GM23338 (cell line): ENCODE measurements around the gene NXN.

ENCODE experiments used
- CTCF ChIP-seq, 2 experiments: fragments of 200-600 bp in 1 of 2; sonication (generic) in 1 of 2; conservative IDR thresholded peaks; 2 replicates each; pipeline versions ENCODE4 v1.5.1 to v1.6.1; 2016 to 2017; ENCODE audit warnings: antibody characterized with exemption in 2 of 2, low read depth in 2 of 2, mild to moderate bottlenecking in 2 of 2, moderate library complexity in 1 of 2
- EZH2 ChIP-seq: fragments of 200-600 bp; sonication (generic); IDR thresholded peaks from one replicate; pipeline ENCODE4 v1.8.0; 2017; ENCODE audit warnings: antibody characterized with exemption, mild to moderate bottlenecking, low read depth; ENCODE audit not compliant: unreplicated experiment
- EZH2phosphoT487 ChIP-seq: fragments of 200-600 bp; sonication (generic); IDR thresholded peaks from one replicate; pipeline ENCODE4 v1.8.1; 2018; ENCODE audit warnings: antibody characterized with exemption; ENCODE audit not compliant: unreplicated experiment
- JUNB ChIP-seq: IDR thresholded peaks from one replicate; pipeline ENCODE4 v1.6.1; 2016; ENCODE audit warnings: antibody characterized with exemption; ENCODE audit not compliant: unreplicated experiment
- POLR2AphosphoS5 ChIP-seq: IDR thresholded peaks from 2 replicates; pipeline ENCODE4 v1.6.1; 2016; ENCODE audit warnings: antibody characterized with exemption, low read depth
- REST ChIP-seq: IDR thresholded peaks from one replicate; pipeline ENCODE4 v1.6.1; 2018; ENCODE audit warnings: antibody characterized with exemption; ENCODE audit not compliant: unreplicated experiment
- ZNF114 ChIP-seq: fragments of 250-450 bp; sonication (Bioruptor Pico); IDR thresholded peaks from 2 replicates; pipeline ENCODE4 v1.5.0; 2020; ENCODE audit warnings: mild to moderate bottlenecking, moderate library complexity
- ZNF331 ChIP-seq: fragments of 250-450 bp; sonication (Bioruptor Pico); IDR thresholded peaks from 2 replicates; pipeline ENCODE4 v1.5.0; 2020; ENCODE audit warnings: low read depth, mild to moderate bottlenecking, moderate library complexity
- TF ChIP-seq, protein P1 (sequence below): fragments of 250-450 bp; sonication (Bioruptor Pico); IDR thresholded peaks from 2 replicates; pipeline ENCODE4 v1.5.0; 2020; ENCODE audit warnings: mild to moderate bottlenecking, moderate library complexity

- TF ChIP-seq JUNB: no peak
- TF ChIP-seq EZH2: no peak
- no peak for TF ChIP-seq POLR2AphosphoS5
- TF ChIP-seq CTCF (conservative IDR thresholded peaks at IDR 0.05; ENCODE audit: low read depth in 2 of 2): no peak
- TF ChIP-seq ZNF114: no peak
- TF ChIP-seq, protein P1, sequence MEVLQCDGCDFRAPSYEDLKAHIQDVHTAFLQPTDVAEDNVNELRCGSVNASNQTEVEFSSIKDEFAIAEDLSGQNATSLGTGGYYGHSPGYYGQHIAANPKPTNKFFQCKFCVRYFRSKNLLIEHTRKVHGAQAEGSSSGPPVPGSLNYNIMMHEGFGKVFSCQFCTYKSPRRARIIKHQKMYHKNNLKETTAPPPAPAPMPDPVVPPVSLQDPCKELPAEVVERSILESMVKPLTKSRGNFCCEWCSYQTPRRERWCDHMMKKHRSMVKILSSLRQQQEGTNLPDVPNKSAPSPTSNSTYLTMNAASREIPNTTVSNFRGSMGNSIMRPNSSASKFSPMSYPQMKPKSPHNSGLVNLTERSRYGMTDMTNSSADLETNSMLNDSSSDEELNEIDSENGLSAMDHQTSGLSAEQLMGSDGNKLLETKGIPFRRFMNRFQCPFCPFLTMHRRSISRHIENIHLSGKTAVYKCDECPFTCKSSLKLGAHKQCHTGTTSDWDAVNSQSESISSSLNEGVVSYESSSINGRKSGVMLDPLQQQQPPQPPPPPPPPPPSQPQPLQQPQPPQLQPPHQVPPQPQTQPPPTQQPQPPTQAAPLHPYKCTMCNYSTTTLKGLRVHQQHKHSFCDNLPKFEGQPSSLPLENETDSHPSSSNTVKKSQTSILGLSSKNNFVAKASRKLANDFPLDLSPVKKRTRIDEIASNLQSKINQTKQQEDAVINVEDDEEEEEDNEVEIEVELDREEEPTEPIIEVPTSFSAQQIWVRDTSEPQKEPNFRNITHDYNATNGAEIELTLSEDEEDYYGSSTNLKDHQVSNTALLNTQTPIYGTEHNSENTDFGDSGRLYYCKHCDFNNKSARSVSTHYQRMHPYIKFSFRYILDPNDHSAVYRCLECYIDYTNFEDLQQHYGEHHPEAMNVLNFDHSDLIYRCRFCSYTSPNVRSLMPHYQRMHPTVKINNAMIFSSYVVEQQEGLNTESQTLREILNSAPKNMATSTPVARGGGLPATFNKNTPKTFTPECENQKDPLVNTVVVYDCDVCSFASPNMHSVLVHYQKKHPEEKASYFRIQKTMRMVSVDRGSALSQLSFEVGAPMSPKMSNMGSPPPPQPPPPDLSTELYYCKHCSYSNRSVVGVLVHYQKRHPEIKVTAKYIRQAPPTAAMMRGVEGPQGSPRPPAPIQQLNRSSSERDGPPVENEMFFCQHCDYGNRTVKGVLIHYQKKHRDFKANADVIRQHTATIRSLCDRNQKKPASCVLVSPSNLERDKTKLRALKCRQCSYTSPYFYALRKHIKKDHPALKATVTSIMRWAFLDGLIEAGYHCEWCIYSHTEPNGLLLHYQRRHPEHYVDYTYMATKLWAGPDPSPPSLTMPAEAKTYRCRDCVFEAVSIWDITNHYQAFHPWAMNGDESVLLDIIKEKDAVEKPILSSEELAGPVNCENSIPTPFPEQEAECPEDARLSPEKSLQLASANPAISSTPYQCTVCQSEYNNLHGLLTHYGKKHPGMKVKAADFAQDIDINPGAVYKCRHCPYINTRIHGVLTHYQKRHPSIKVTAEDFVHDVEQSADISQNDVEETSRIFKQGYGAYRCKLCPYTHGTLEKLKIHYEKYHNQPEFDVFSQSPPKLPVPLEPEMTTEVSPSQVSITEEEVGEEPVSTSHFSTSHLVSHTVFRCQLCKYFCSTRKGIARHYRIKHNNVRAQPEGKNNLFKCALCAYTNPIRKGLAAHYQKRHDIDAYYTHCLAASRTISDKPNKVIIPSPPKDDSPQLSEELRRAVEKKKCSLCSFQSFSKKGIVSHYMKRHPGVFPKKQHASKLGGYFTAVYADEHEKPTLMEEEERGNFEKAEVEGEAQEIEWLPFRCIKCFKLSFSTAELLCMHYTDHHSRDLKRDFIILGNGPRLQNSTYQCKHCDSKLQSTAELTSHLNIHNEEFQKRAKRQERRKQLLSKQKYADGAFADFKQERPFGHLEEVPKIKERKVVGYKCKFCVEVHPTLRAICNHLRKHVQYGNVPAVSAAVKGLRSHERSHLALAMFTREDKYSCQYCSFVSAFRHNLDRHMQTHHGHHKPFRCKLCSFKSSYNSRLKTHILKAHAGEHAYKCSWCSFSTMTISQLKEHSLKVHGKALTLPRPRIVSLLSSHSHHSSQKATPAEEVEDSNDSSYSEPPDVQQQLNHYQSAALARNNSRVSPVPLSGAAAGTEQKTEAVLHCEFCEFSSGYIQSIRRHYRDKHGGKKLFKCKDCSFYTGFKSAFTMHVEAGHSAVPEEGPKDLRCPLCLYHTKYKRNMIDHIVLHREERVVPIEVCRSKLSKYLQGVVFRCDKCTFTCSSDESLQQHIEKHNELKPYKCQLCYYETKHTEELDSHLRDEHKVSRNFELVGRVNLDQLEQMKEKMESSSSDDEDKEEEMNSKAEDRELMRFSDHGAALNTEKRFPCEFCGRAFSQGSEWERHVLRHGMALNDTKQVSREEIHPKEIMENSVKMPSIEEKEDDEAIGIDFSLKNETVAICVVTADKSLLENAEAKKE: no peak
- no peak for TF ChIP-seq EZH2phosphoT487
- TF ChIP-seq ZNF331 (CRISPR knock-in tag): no peak
- no peak for TF ChIP-seq REST
Observed at GRCh38 chr17:797236-797840, 182.2 kb downstream of the NXN start.
